NCI-H524 (cell line): ENCODE measurements around the gene SHISA4.
"Not testable (repeated sequence)": the region's sequence is repeated elsewhere in the genome, so short reads cannot be mapped to it uniquely, and the experiment has no call there.

ENCODE experiments used
- DNase-seq, 2 experiments: peaks; one replicate each; lab custom pipeline; 2025; lab: John Stamatoyannopoulos, UW

Gene SHISA4

DNA sequence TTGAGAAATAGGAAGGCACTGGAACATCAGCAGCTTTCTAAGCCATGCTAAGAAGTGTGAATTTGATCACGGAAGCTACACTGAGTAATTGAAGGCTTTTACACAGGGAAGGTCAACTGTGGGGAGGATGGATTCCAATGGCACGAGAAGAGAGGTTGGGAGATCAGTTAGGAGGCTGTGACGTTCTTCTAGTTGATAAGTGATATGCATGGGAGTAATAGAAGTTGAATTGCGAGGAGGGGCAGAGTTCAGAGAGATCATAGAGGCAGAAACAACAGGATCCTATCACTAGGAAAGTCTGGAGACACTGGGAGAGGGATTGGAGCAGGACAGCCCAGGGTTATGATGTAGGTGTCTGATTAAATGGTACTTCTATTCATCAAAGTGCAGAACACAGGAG is 41.4 kb downstream of the SHISA4 start:
- no peak for DNase-seq

DNA sequence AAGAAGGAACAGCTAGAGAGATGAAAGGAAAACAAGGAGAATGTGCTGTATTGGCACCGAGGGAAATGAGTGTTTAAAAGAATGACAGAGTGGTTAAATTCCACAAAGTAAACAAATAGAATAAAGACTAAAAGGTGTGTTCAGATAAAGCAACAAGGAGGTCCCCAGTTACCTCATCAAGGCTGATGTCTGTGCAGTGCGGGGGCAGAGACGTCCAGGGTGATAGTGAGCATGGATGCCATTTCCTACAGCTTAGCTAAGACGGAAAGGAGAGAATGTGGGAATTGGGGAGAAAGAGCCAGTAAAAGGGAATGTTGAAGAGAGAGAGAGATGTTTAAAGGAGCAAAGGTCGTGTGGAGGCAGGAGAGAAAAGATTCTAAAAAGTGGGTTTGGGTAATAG is 42.1 kb downstream of the SHISA4 start:
- DNase-seq = no peak

DNA sequence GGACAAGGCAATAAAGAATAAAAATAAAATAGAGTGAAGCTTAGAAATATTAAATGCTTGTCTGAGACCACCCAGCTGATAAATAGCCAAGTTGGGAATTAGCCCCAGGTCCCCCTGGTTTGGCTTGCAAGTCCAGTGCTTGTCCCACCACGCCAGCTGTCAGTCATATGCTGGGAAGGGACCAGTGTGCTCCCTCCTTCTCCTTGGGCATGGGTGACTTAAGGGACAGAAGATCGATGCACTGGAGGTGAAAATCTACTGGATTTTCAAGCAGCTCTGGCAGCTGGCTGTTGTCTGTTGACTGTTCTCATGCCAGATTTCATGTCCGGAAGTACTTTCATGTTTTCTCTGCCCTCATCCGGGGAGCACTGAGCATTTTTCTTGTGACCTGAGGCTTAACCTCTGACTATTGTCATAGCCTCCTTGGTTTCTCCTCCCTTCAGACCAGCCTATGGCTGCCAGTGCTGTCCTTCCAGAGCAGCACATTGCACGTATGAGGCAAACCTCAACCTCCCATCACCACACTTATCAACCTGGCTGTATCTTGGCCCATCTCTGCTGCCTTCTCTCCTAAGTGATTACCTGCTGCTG is 45.2 kb downstream of the SHISA4 start:
- no peak for DNase-seq

DNA sequence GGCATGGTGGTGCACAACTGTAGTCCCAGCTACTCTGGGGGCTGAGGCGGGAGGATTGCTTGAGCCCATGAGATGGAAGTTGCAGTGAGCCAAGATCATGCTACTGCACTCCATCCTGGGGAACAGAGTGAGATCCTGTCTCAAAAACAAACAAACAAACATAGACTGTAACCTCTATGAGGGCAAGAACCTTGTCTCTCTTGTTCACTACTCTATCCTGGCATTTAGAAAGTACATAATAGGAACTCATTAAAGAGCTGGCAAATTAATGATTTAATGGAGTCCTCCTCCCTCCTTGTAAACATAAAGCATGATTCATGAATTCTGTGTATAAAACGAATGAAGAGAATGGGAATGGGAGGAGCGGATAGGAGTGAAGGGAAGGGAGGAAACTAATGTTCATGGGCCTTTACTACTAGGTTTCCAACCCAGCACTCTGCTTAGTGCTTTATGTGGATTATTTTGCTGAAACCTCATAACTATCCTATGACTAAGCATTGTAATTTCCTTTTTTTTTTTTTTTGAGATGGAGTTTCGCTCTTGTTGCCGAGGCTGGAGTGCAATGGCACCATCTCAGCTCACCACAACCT is 49.0 kb downstream of the SHISA4 start:
- no peak for DNase-seq

DNA sequence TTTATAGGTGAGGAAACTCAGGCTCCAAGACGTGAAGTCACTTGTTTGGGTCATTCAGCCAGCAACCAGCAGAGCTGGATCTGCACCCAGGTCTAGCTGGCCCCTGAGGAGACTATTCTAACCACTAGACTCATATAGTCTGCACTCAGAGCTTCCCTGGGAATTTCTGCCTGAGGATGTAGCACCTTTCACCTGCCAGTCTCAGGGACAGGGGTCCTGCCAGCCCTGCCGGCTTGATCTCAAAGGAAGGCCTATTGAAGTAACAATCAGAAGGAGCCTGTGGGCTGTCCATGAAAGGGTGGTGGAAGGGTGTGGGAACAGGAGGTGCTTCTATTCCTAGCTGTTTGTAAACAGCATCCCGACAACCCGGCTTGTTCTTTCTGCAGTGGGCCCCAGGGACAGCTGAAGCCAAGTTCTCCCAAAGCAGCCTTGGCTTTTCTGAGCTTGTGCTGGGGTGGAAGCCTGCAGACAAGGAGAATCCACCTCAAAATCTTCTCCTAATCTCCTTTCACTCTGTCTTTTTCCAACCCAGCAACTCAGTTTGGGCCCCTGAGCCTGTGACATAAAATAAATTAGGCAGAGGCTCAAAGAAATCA is 49.8 kb downstream of the SHISA4 start:
- no peak for DNase-seq

DNA sequence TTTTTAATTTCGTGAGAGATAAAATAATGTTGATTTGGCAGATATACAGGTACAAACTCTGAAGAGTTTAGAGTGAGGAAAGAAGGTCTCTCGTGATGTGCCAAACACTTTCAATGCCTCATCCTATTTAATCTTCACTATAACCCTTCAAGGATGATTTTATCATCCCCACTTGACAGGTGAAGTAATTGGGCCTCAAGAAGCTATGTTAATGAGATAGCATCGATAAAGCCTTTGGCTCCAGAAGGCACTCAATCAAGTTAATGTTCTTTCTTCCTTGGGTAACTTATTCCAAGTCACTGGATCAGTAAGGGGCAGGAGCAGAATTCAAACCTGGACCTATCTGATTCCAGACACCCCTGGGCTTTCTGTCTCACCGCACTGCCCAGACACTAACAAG is 50.5 kb downstream of the SHISA4 start:
- peak; percentile 31 to 68 for DNase-seq

DNA sequence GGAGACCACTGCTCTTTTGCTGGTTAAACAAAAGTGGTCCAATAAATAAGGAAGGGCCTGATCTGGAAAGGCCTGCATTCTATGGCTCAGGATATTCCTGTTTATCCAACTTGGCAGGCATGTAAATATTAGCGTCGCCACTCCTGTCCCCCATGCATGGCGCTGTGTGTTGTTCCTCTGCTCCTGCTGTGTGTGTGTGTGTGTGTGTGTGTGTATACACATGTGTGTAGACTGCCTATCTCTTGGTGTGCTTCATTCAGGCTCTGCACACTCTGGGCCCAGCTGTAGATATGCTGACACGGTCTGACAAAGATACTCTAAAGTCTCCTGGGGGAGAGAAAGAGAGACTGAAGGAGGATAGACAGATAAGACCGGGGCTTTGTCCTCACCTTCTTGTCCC is 50.9 kb downstream of the SHISA4 start:
- DNase-seq = no peak

DNA sequence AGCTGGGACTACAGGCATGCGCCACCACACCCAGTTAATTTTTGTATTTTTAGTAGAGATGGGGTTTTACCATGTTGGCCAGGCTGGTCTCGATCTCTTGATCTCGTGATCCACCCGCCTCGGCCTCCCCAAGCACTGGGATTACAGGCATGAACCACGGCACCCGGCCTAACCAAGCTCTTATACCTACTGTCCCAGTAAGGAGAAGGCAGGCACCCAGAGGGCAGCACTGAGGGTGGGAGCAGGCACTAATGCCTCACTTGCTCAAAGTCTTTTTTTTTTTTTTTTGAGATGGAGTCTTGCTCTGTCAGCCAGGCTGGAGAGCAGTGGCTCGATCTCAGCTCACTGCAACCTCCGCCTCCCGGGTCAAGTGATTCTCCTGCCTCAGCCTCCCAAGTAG is 51.6 kb downstream of the SHISA4 start:
- not testable (repeated sequence) for DNase-seq

DNA sequence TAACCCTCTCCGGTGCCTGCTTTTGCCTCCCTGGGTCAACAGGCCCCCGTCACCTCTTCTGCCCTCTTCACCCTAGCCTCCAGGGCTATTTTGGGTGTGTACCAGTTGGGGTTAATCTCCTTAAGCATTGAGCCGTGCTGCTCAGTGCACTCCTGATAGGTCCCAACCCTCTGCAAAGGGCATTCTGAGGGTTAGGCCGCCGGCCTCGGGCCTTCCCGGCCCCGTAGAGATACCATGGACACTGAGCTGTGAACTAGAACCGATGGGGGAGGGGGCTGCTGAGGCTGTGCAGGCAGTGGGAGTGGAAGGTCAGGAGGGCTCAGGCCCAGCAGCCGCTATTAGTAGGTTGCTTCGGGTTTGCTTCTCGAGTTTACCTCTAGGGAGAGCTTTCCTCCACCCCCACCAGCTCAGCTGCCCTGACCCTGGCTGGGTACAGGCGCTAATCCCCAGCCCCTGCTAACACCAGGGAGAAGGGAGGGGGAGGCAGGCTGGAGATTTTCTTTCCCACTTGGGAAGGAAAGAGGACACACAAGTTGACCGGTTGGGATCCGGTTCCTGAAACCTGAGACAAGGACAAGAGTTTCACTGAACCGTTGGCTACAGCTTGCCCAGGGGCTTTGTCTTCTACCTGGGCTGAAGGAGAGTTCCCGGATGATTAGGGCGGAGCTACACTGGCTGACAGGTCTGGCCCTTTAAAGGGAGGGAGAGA is 52.9 kb downstream of the SHISA4 start:
- DNase-seq = peak in 1 of 2 experiments; percentile 74

DNA sequence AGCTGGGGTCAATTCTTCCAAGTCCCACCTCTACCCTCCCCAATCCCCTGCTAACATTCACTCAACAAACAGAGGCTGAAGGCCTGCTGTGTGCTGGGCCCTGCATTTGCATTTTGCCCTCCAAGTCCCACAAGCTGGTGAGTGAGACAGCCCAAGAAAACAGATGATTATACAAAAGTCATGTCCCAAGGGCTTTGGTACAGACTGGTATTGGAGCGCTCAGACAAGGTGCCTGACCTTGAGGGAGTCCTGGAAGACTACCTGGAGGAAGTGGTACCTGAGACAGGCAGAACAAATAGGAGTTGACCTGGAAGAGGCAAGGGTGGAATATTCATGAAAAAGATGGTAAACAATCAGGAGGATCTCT is 53.4 kb downstream of the SHISA4 start:
- DNase-seq = no peak
